Limb (tissue), 2 donors: Measurements from ENCODE around the gene LDLRAD3.
"Not testable (repeated sequence)": the region's sequence is repeated elsewhere in the genome, so short reads cannot be mapped to it uniquely, and the experiment has no call there.

ENCODE experiments used
- DNase-seq, 2 donors: peaks; one replicate each; pipeline ENCODE4 v3.0.0-alpha.2; 2016; ENCODE audit errors: extremely low spot score in 2 of 2

LDLRAD3 gene

DNA sequence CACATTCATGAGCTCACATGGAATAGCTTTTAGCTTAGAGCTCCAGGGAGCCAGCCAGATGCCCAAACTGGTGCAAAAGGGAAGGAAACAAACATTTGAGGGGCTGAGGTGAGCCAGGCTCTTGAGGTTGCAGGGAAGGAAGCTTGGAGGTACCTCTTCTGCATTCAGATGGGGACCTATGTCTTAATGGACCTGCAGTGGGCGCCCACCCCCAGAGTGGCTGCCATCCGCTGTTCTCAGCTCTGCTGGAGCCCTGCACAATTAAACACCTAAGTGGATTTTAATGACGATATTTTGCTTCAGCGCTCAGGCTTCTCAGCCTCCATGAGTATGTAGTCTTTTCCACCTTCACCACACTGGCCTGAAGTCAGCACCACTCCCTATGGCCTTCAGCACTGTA lies 100.8 kb downstream of the LDLRAD3 start:
- DNase-seq, result no peak

DNA sequence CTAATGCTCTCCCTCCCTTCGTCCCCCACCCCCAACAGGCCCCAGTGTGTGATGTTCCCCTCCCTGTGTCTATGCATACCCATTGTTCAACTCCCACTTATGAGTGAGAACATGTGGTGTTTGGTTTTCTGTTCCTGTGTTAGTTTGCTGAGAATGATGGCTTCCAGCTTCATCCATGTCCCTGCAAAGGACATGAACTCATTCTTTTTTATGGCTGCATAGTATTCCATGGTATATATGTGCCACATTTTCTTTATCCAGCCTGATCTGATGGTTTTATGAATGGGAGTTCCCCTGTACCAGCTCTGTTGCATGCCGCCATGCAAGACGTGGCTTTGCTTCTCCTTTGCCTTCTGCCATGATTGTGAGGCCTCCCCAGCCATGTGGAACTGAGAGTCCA lies 102.1 kb downstream of the LDLRAD3 start:
- not testable (repeated sequence) for DNase-seq

DNA sequence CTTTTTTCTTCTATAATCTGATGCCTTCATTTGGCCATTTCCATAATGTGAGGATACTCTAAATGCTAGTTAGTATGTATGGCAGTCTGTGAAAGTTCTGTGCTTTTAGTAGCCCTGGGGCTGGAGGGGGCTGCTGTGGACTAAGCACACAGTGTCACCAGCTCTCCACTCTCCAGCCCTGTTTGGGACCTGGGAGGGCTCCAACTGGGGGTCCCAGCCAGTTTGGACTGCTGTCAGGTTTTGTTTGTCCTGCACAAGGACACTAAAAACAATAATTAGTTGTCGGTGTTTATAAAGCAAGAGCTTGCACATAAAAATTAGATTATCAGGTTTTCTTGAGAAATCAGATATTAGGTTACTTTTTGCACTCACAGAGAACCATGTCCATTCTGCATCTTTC lies 103.1 kb downstream of the LDLRAD3 start:
- DNase-seq, result no peak

DNA sequence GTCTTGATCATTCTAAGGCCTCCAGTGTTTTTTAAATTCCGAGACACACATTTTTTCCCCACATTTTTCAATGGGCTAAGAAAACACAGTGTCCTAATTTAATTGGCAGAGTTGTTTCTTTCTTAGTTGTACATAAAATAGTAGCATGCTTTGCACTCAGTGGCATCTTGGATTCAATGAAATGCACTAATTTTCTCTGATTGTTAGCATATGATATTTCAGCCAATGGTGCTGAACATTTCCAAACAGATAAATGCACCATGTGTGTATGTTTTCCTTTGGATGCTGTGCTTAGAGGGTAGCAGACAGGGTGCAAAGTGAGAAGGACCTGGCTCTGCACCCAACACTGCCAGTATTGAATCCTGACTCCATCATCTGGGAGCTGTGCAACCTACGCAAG lies 103.5 kb downstream of the LDLRAD3 start:
- no peak for DNase-seq

DNA sequence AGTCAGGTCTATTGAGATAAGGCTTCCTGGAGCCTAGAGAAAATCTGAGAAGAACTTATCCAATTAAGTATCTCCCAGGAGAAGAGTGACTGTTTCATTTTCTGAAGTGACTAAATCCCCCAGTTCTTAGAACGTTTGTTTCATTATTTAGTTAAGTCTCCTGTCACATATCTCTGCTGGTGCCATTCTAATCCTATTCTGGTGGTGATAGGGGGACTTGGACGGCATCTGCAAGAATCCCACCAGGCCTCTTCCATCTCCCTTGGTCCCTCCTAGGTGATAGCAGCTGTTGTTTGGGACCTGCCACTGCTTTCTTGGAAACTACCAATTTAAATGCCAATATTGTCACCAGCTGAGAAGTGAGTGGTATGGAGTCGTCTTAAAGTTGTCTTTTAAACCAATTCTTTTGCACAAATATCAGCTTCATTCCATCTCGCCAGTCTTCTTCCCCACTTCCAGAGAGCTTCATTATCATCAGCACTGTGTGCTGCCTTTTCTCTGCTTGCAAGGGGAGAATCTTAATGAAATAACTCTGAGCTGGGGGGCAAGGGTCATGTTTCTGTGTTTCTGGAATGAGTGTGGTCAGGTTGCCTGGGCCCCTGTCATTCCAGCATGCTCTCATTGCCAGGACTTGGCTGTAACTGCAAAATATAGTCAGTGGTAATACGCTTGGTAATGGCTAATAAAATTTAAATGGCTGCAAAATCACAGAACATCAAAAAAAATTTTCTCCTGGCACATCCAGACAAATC lies 104.8 kb downstream of the LDLRAD3 start:
- no peak for DNase-seq

DNA sequence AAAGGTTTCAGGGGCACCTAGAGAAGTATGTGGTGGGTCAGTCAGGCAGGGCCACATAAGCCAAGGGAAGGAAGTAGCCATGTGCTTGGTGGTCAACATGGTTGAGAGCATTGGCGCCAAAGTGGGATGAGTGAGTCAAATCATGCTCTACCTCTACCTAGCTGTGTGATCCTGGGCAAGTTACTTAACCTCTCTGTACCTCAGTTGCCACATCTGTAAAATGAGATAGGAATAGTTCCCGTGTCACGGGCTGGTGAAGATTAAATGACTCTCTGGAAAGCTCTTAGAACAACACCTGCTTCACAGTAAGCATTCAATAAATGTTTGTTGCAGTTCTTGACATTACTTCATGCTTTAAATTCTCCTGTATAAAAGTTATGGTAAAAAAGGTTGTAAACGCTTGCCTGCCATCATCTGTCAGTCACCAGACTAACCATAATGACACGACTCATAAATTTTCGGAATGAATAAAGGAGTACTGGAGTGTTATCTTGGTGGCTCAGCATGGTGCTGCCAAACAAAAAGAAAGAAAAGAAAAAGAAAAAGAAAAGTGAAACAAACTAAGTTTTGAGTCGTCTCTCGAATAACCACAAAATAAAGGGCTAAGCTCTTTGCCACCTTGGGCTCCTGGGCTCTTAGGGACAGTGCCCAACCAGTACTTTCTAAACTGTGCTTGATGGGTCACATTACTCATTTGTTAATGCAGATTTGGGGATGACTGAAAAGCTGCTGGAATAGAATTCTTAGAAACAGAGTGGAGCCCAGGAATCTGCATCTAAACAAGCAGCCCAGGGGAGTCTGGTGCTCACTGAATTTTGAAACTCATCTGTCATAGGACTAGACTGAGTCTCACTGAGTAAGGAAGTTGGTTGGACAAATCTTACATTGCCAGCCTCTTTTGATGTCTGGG lies 107.6 kb downstream of the LDLRAD3 start:
- DNase-seq, result no peak

DNA sequence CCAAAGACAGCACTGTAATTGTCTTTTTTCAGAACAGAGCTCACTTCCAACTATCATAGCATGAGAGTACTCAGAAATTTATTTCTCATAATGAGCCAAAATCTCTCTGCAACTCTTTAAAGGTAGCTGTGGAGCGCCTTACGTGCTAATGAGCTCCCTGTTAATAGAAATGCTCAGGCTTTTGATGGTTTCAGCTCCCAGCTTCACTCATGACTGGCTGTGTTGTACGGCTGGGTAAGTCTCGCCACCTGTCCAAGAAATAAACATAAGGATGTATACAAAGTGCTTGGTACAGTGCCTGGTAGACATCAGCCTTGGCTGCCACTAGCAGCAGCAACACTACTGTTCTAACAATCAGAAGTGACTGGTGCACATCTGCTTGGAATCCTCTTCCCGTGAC lies 109.4 kb downstream of the LDLRAD3 start:
- DNase-seq, result no peak

DNA sequence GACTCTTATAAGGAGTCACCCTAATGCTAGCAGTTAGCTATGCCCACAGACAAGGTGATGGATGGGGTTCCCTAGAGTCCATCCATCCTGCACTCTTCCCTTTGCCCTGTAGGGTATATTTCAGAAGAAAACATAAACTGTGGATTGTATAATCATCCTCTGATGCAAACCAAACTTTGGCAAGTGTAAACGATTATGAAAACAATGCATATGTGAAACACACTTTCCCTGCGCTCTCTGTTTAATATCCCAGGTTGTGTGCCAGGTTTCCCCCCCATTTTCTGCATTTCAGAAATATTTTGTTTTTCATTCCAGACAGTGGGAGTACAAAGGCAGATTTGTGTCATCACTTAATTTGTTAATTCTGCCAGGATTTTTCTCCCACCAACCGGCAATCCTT lies 110.0 kb downstream of the LDLRAD3 start:
- DNase-seq, result no peak

DNA sequence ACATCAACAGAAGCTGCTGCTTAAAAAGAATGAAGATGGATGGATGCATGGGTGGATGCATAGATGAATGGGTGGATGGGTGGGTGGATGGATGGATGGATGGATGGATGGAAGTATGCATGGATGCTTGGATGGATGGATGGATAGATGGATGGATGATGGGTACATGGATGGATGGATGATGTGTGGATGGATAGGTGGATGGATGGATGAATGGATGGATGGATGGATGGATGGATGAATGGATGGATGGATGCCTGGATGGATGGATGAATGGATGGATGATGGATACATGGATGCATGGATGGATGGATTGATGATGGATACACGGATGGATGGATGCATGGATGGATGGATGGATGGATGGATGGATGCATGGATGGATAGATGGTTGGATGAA lies 110.8 kb downstream of the LDLRAD3 start:
- no peak for DNase-seq

DNA sequence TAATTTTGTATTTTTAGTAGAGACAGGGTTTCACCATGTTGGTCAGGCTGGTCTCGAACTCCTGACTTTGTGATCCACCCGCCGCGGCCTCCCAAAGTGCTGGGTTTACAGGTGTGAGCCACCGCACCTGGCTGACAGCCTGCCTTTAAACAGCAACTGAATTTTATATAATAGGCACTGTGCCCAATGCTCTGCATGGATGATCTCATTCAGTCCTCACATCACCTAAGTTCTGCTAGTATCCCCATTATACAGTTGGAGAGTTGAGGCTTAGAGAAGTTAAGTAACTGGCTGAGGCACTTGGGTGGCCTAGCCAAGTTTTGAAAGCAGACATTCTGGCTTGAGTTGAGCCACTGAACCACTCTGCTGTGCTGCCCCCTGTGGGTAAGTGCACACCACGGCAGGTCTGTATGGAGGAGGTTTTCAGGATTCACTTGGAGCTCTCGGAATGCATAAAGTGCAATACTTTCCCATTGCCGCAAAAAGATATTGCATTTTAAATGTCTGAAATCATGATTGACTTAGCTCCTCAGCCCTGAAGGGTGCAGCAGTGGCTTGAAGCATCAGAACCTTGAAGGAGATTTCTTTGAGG lies 112.4 kb downstream of the LDLRAD3 start:
- no peak for DNase-seq

DNA sequence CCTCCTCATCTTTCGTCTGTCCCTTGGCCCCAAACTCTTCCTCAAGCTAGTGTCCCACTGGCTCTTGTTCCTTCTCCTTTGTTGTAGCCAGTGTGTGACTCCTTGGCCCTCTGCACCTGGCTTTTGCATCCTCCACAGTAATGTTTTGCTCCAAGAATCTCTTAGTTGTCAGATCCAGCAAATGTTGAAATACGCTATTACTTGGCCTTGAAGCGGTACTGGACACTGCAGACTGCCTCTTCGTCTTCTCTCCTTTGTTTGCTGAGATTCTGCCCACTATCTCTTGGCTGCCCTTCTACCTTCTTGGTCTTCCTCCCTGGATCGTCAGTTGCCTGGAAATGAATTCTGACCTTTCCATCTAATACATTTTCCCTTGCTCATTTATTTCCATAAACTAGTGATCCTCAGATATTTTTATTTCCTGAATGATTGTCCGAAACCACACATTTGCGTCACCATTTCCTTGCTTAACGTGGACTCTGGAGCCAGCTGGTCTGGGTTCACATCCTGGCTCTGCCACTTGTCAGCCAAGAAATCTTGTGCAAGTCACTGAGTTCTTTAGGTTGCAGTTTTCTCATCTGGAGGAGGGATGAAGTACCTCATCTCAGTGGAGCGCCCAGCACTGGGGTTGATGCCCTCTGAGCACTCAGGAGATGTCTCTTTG lies 113.6 kb downstream of the LDLRAD3 start:
- no peak for DNase-seq

DNA sequence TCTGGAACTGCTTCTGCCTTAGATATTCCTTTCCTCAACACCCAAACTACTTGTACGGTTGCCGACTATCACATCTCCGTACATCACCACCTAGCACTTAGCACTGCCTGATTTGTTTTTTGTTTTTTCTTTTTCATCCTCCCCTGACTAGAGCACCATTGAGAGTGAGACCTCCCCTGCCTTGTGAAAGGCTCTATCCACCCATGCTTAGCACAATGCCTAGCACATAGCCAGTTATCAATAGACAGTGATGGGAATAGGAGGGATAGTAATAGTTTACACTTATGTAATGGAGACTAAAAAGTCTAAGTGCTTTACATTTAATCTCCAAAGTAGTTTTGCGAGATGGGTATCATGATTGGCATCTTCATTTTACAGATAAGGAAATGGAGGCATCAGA lies 115.8 kb downstream of the LDLRAD3 start:
- no peak for DNase-seq

DNA sequence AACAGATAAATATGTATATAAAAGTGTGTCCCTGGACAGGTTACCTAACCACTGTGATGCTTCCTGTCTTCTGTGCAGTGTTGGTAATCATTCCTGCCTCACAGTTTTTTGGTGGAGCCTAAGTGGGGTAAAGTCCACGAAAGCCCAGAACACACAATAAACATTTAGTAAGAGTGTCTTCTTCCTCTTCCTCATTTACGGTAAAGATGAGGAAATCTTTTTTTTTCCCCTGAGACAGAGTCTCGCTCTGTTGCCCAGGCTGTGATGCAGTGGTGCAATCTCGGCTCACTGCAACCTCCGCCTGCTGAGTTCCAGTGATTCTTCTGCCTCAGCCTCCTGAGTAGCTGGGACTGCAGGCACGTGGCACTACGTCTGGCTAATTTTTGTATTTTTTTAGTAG lies 117.1 kb downstream of the LDLRAD3 start:
- DNase-seq, result no peak

DNA sequence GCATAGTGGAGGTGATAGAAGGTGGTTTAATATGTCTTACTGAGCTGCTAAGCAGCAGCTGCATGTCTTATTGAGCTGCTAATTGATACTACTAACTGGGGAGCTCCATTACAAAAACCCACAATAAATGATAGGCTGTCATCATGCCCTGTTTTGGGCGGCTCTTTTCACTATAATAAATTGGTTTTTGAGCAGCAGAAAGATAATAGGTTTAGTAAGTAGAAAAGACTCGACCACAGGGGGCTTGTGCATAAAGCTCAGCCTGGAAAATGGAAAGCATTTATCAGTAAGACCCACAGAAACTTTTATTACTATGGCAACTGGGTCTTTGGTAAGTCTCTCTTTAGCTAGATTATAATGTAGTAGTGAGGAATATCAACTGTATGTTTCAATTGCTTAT lies 117.6 kb downstream of the LDLRAD3 start:
- no peak for DNase-seq

DNA sequence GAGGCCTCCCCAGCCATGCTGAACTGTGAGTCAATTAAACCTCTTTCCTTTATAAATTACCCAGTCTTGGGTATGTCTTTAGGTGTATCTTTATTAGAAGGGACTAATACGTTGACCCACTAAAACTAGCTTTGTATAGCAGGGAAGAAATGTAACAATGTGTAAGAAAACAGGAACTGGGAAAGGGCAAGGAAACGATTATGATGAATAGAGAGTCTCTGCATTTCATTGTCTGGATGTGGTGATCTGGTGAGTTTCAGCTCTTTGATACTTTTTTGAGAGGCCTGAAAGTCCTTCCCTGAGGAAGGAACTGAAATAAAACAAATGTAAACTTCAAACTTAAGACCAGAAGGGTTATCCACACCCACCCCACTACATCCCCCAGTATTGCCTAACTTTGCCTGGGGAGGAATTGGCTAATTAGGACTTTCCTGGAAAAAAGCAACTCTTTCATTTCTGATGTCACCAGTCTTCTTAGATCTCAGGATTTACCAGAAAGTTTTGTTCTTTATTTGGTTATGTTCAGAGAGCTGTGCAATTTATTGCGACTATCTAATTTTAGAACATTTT lies 119.0 kb downstream of the LDLRAD3 start:
- no peak for DNase-seq

DNA sequence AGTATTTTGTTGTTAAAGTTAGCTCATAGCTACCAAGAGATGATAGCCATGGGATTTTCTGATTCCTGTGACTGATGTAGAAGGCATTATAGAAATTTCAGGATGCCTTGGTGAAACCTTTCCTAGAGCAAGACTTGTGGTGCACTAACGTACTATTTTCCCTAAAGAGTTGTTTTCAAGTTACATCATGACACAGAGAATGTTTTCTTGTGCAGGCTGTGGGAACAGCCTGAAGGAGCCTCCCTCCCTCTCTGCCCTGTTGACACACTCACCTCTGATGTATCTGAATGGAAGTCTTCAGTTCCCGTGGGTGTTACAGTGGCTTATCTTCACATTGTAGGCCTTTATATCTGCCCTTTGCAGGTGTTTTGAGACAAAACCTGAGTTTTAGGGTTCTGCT lies 121.6 kb downstream of the LDLRAD3 start:
- DNase-seq, result no peak

DNA sequence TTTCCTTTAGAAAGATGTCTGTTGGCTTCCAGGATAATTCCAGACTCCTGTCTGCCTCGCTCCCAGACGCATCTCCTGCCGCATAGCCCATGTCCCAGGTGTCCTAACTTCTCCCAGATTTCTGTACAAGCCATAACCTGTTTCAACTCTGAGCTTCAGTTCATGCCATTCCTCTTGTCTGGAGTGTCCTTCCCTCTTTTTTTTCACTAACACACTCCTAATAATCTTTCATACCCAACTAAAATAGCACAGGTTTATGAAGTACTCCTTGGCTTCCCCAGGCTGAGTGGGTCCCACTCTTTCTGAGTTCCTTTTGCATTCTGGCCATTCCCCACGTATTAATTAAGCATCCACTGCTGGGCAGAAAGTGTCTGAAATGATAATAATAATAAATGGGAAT lies 123.0 kb downstream of the LDLRAD3 start:
- DNase-seq, result no peak

DNA sequence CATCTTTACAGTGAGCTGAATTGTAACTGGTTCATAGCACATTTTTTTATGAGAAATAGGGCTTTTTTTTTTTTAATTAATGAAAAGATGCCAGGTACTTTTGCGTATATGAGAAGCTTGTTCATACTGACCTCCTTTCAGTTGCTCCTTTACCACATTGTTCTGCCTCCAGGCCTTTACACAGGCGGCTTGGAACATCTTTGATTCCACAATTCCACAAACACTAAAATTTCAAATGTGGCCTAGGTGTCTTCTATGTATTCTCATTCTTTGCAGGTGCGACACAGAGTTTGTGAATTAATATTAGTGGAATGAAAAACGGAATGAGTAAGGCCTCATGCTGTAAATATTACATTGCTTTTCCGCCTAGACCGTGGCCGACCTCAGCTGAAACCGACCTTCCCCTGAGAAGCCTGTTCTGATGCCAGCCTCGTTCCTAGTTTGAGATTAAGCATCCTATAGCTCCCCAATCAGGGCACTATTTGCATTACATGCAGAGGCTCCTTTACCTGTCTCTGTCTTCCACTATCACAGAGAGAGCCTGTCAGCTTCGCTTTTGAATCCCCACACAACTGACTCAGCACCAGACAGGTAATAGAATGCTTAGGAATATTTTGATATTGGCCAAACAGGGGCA lies 125.8 kb downstream of the LDLRAD3 start:
- DNase-seq, result peak in 1 of 2 donors; percentile 50

DNA sequence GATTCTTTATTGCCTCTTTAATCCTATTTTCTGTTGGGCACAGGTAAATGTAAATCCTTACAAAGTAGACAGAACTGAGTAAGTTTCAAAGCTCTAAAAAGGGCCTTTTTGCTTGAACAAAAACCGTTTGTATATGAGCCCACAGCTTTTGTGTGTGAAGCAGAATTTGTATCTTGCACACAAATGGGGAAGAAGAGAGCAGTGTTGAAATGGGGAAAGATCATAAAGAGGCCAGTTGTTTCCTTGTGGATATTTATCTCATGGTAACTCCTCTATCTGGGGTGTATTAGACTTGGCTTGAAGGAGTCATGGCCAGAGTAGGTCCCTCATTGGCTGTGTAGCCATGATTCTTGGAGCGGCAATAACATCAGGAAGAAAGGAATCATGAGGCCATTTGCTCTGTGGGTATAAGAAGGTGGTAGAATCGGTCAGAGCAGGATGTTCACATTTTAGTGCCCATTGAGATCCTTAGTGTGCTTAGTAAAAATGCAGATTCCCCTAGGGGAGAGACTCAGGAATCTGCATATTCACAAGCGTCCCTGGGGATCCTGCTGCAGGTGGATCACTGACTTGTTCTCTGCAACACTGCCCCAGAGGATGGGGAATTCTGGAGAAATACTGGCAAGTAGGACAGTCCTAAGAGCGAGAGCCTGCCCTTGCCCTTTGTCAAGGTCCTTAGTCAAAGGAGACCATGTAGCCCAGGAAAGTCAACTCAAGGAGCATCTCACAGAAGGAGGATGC lies 126.5 kb downstream of the LDLRAD3 start:
- DNase-seq, result no peak

DNA sequence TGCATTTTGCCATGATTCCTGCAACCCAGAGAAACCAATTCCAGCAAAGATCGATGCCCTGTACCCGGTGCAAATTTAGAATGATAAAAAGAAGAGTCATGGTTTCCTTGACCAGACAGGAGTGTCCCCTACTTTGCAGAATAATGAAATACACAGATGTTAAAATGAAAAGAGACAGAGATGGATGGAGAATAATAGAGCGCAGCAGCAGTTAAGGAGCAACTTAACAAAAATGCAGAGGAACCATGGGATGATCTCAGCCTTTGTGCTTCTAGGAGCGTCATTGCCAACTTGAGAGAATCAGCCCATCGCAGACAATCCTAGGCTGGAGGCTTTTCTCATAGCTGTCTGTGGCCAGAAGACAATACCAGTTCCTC lies 127.1 kb downstream of the LDLRAD3 start:
- DNase-seq, result no peak
